ENCODE data around the gene SEC63.
"Not testable (repeated sequence)": the region's sequence is repeated elsewhere in the genome, so short reads cannot be mapped to it uniquely, and the experiment has no call there.

Gene SEC63, protein sequence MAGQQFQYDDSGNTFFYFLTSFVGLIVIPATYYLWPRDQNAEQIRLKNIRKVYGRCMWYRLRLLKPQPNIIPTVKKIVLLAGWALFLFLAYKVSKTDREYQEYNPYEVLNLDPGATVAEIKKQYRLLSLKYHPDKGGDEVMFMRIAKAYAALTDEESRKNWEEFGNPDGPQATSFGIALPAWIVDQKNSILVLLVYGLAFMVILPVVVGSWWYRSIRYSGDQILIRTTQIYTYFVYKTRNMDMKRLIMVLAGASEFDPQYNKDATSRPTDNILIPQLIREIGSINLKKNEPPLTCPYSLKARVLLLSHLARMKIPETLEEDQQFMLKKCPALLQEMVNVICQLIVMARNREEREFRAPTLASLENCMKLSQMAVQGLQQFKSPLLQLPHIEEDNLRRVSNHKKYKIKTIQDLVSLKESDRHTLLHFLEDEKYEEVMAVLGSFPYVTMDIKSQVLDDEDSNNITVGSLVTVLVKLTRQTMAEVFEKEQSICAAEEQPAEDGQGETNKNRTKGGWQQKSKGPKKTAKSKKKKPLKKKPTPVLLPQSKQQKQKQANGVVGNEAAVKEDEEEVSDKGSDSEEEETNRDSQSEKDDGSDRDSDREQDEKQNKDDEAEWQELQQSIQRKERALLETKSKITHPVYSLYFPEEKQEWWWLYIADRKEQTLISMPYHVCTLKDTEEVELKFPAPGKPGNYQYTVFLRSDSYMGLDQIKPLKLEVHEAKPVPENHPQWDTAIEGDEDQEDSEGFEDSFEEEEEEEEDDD

GRCh38 chr6:107957909-107958688 is at the start of gene SEC63:
Gene SEC63 (minus strand): TSS chr6:107958208. CDS start chr6:107958009, 199 bp downstream.
- in situ Hi-C loops (cut with HindIII; ENCODE audit: low sequenced_read_pairs) = no loop called here
- TF ChIP-seq CTCF (IDR thresholded peaks at IDR 0.05; ENCODE audit: low read depth, low read length, missing control alignments) = no peak
- DNase-seq (ENCODE audit: low read depth) = peak; percentile 92
- H3K4me3 ChIP-seq (ENCODE audit: low read depth, low read length) = peak within 1 kb of the TSS; percentile 58

GRCh38 chr6:108005961-108006360 is 48.0 kb upstream of the SEC63 start:
- in situ Hi-C loops (cut with HindIII; ENCODE audit: low sequenced_read_pairs) = no loop called here
- H3K4me3 ChIP-seq (ENCODE audit: low read depth, low read length) = no peak overlapping the region
- no peak for DNase-seq (ENCODE audit: low read depth)
- no peak for TF ChIP-seq CTCF (IDR thresholded peaks at IDR 0.05; ENCODE audit: low read depth, low read length, missing control alignments)

GRCh38 chr6:108004861-108005260 is 46.9 kb upstream of the SEC63 start:
- DNase-seq (ENCODE audit: low read depth) = no peak
- in situ Hi-C loops (cut with HindIII; ENCODE audit: low sequenced_read_pairs) = no loop called here
- H3K4me3 ChIP-seq (ENCODE audit: low read depth, low read length) = no peak overlapping the region
- no peak for TF ChIP-seq CTCF (IDR thresholded peaks at IDR 0.05; ENCODE audit: low read depth, low read length, missing control alignments)

- no peak overlapping the region for H3K4me3 ChIP-seq (ENCODE audit: low read depth, low read length)
- no peak for DNase-seq (ENCODE audit: low read depth)
- in situ Hi-C loops (cut with HindIII; ENCODE audit: low sequenced_read_pairs) = no loop called here
- TF ChIP-seq CTCF (IDR thresholded peaks at IDR 0.05; ENCODE audit: low read depth, low read length, missing control alignments) = no peak
These were observed 44.6 kb upstream of the SEC63 start for GRCh38 chr6:108002365-108003221.

GRCh38 chr6:108001696-108002231 is 43.8 kb upstream of the SEC63 start:
- no peak overlapping the region for H3K4me3 ChIP-seq (ENCODE audit: low read depth, low read length)
- no peak for TF ChIP-seq CTCF (IDR thresholded peaks at IDR 0.05; ENCODE audit: low read depth, low read length, missing control alignments)
- DNase-seq (ENCODE audit: low read depth) = no peak
- in situ Hi-C loops (cut with HindIII; ENCODE audit: low sequenced_read_pairs) = no loop called here

- H3K4me3 ChIP-seq (ENCODE audit: low read depth, low read length); DNase-seq (ENCODE audit: low read depth); in situ Hi-C loops (cut with HindIII; ENCODE audit: low sequenced_read_pairs): not testable (repeated sequence)
These were observed 42.3 kb upstream of the SEC63 start for GRCh38 chr6:108000259-108000658.
